HG03025 (cell line): Measurements from ENCODE around the gene TEX13A.

Source experiments
- ATAC-seq: cut with Tn5 transposase; IDR thresholded peaks from one replicate; pipeline ENCODE4 v1.9.1; 2021; ENCODE audit warnings: mild to moderate bottlenecking, moderate library complexity; ENCODE audit not compliant: unreplicated experiment, low FRiP score

Gene TEX13A

GRCh38 chrX:105179644-105180043 lies 40.9 kb downstream of the TEX13A start:
- no peak for ATAC-seq

GRCh38 chrX:105173071-105173470 lies 47.4 kb downstream of the TEX13A start:
- no peak for ATAC-seq
